ENCODE measurements around the gene SRP14. TPM values are rescaled to one million over a fixed set of nuclear protein-coding genes. Genes with fewer than 3 reads are reported as not detected.

Gene SRP14
- total RNA-seq, 1 experiment from 2014 or later = 200 TPM

- Histone ChIP-seq H3K4me2 (ENCODE audit: insufficient read depth, insufficient read length, low read length) (no peak overlapping the region), H3K56ac (ENCODE audit: insufficient read length, low read depth, low read length) (no peak overlapping the region), H3K4me1 (ENCODE audit: insufficient read depth, low read length) (no peaks in the 10 kb centered on the region; the same call in none of the 2 replicates), H2BK15ac (ENCODE audit: low read depth, low read length) (no peak overlapping the region), H3K14ac (ENCODE audit: insufficient read depth, low read length) (no peak overlapping the region), H3K27ac (ENCODE audit: insufficient read length, low read depth, low read length) (no peak overlapping the region), H2BK120ac (ENCODE audit: low read depth, low read length, poor library complexity, severe bottlenecking) (no peak overlapping the region), H2AK5ac (ENCODE audit: insufficient read length, low read length) (no peak overlapping the region), H3K79me1 (ENCODE audit: insufficient read depth, low read depth, low read length, poor library complexity, severe bottlenecking) (no peaks in the 10 kb centered on the region), H4K8ac (replicated peaks; ENCODE audit: insufficient read length, low read depth, low read length) (no peak overlapping the region), H3K4ac (ENCODE audit: low read depth, low read length) (no peak overlapping the region), H3K23me2 (ENCODE audit: insufficient read length, low read depth, low read length, poor library complexity, severe bottlenecking) (no peaks in the 10 kb centered on the region), H3K9ac (ENCODE audit: extremely low read depth, insufficient read length, low read length) (no peak overlapping the region), H2BK12ac (ENCODE audit: insufficient read length, low read depth, low read length) (no peak overlapping the region), H4K91ac (ENCODE audit: insufficient read length, low read depth, low read length) (no peak overlapping the region), H3K9me3 (ENCODE audit: control insufficient read depth, low read depth, low read length) (no peaks in the 10 kb centered on the region), H2AFZ (ENCODE audit: low read length) (no peak overlapping the region), H3K27me3 (ENCODE audit: insufficient read depth, low read length) (no peaks in the 10 kb centered on the region), H3K79me2 (ENCODE audit: insufficient read depth, low read length) (no peaks in the 10 kb centered on the region), H4K20me1 (ENCODE audit: control insufficient read depth, insufficient read depth, insufficient read length) (no peaks in the 10 kb centered on the region), H2BK5ac (ENCODE audit: insufficient read length, low read length) (no peak overlapping the region), H3T11ph (ENCODE audit: low read length) (no peak overlapping the region), H3K18ac (ENCODE audit: insufficient read length, low read depth, low read length) (no peak overlapping the region), H3K23ac (ENCODE audit: insufficient read length, low read depth, low read length) (no peak overlapping the region), H2BK20ac (ENCODE audit: low read depth, low read length, poor library complexity, severe bottlenecking) (no peak overlapping the region), H4K5ac (ENCODE audit: insufficient read length, low read depth, low read length) (no peak overlapping the region)
- H3K9me3 Mint-ChIP-seq = peaks cover 4 to 10% of the 10 kb centered on the region in 2 experiments; a peak in 3 of 5 replicates
- H3K27me3 Mint-ChIP-seq (ENCODE audit: low read depth) = peaks cover 1% of the 10 kb centered on the region; the same call in 1 of the 2 replicates
- peaks cover 30 to 43% of the 10 kb centered on the region in 2 experiments for H3K4me1 Mint-ChIP-seq
- no peak overlapping the region for H3K27ac Mint-ChIP-seq
- no CpG with 5 or more reads among the region's 8 CpGs for WGBS (ENCODE audit: extremely low coverage, insufficient read length, low lambda C conversion rate)
- no peak for DNase-seq
- peaks cover 2 to 10% (median 7%) of the 10 kb centered on the region in 3 experiments; a peak in 3 of 7 replicates for H3K36me3 Mint-ChIP-seq (ENCODE audit: insufficient read depth in 1 of 3, low read depth in 3 of 3)
- TF ChIP-seq, protein P1, sequence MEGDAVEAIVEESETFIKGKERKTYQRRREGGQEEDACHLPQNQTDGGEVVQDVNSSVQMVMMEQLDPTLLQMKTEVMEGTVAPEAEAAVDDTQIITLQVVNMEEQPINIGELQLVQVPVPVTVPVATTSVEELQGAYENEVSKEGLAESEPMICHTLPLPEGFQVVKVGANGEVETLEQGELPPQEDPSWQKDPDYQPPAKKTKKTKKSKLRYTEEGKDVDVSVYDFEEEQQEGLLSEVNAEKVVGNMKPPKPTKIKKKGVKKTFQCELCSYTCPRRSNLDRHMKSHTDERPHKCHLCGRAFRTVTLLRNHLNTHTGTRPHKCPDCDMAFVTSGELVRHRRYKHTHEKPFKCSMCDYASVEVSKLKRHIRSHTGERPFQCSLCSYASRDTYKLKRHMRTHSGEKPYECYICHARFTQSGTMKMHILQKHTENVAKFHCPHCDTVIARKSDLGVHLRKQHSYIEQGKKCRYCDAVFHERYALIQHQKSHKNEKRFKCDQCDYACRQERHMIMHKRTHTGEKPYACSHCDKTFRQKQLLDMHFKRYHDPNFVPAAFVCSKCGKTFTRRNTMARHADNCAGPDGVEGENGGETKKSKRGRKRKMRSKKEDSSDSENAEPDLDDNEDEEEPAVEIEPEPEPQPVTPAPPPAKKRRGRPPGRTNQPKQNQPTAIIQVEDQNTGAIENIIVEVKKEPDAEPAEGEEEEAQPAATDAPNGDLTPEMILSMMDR (conservative IDR thresholded peaks at IDR 0.05) = no peak
- no peak overlapping the region for H3K4me3 Mint-ChIP-seq
Measured at GRCh38 chr15:40070608-40071218, 31.7 kb upstream of the SRP14 start.
